KOPT-K1 (cell line): ENCODE measurements around the gene DYRK4.
A peak's percentile ranks its signal among the peaks of the same experiment; 100 is the strongest.

ENCODE experiments used
- H3K27ac ChIP-seq: fragments of 200-600 bp; sonication (generic); 2 replicates; pipeline ENCODE4 v1.5.1; 2016; ENCODE audit warnings: antibody characterized with exemption, mild to moderate bottlenecking, low read depth, low read length; ENCODE audit not compliant: poor library complexity, severe bottlenecking
- H3K36me3 ChIP-seq: fragments of 200-600 bp; sonication (generic); 2 replicates; pipeline ENCODE4 v1.5.1; 2017; ENCODE audit warnings: antibody characterized with exemption, mild to moderate bottlenecking, low read length, moderate library complexity; ENCODE audit not compliant: insufficient read depth
- H3K9me3 ChIP-seq: fragments of 200-600 bp; sonication (generic); 2 replicates; pipeline ENCODE4 v1.5.1; 2017; ENCODE audit warnings: antibody characterized with exemption, low read length, mild to moderate bottlenecking; ENCODE audit not compliant: insufficient read depth, poor library complexity, severe bottlenecking

DYRK4 gene

GRCh38 chr12:4628406-4628805 is 66.4 kb downstream of the DYRK4 start:
- Histone ChIP-seq H3K9me3 (no peaks in the 10 kb centered on the region), H3K36me3 (no peaks in the 10 kb centered on the region), H3K27ac (no peak overlapping the region)

GRCh38 chr12:4630262-4630661 is 68.3 kb downstream of the DYRK4 start:
- Histone ChIP-seq H3K9me3 (no peaks in the 10 kb centered on the region), H3K27ac (no peak overlapping the region)

DNA sequence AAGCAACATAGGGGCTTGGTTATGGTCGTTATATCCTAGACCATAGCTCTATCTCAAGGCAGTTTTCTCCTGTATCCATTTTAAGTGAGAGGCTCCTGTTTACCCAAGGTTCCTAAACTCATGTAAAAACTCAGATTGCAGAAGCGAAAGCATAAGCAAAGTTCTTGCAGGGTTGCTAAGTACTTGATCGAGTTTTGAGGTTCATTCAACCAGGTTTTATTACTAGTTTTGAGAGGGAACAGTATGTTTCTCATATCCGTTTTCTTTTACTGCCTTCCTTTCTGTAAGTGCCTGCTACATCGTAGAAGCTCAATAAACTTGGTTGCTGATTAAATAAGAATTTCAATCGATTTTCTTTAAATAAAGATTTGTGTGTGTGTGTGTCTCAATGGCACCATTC is 81.7 kb downstream of the DYRK4 start:
- no peaks in the 10 kb centered on the region for H3K36me3 ChIP-seq
- no peak overlapping the region for H3K27ac ChIP-seq
- H3K9me3 ChIP-seq, result no peaks in the 10 kb centered on the region

More at GRCh38 chr12:4630262-4630661, 68.3 kb downstream of the DYRK4 start:
- no peaks in the 10 kb centered on the region for H3K36me3 ChIP-seq

DNA sequence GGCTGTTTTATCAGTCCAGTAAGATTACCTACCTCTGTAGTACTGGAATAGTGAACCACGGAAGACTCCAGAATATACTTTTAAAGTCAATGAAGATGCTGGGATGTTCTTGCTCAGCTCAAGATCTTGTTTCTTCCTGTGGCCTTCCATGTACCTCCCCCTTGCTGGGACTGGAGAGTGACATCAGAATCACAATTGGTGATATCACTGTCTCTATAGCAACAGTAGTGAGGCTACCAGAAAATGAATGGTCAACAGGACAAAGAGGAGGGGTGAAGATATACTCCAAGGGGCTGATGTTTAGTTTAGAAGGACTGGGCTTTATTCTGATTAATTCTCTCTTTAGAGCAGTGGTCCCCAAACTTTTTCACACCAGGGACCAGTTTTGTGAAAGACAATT is 83.0 kb downstream of the DYRK4 start:
- no peaks in the 10 kb centered on the region for H3K36me3 ChIP-seq
- no peaks in the 10 kb centered on the region for H3K9me3 ChIP-seq
- H3K27ac ChIP-seq, result no peak overlapping the region

- H3K27ac ChIP-seq, result peak overlapping the region; percentile 85
- no peaks in the 10 kb centered on the region for H3K9me3 ChIP-seq
- no peaks in the 10 kb centered on the region for H3K36me3 ChIP-seq
Measured at GRCh38 chr12:4648104-4648500, 86.1 kb downstream of the DYRK4 start.

- peak within 1 kb of the TSS; percentile 85 for H3K27ac ChIP-seq
- H3K36me3 ChIP-seq, result peaks cover 1% of the 10 kb centered on the region; the same call in 1 of the 2 replicates
- H3K9me3 ChIP-seq, result no peaks in the 10 kb centered on the region
Measured at GRCh38 chr12:4648501-4649357, 86.7 kb downstream of the DYRK4 start, which contains the start of the genes AKAP3 and NDUFA9. Gene AKAP3, minus strand, starts transcription at chr12:4649051. Its CDS starts 10,855 bp downstream, at chr12:4638196. Gene NDUFA9, plus strand, starts transcription at chr12:4649114. Its CDS starts 13 bp downstream, at chr12:4649127.

GRCh38 chr12:4649358-4649661 is 87.3 kb downstream of the DYRK4 start:
- no peaks in the 10 kb centered on the region for H3K9me3 ChIP-seq
- H3K27ac ChIP-seq, result peak overlapping the region; percentile 85
- H3K36me3 ChIP-seq, result peaks cover 7% of the 10 kb centered on the region

GRCh38 chr12:4653257-4653656 is 91.2 kb downstream of the DYRK4 start:
- Histone ChIP-seq H3K27ac (no peak overlapping the region), H3K36me3 (peaks cover 46% of the 10 kb centered on the region)

GRCh38 chr12:4653691-4654090 is 91.7 kb downstream of the DYRK4 start:
- no peak overlapping the region for H3K27ac ChIP-seq
- peaks cover 50% of the 10 kb centered on the region for H3K36me3 ChIP-seq
- H3K9me3 ChIP-seq, result no peaks in the 10 kb centered on the region

More at GRCh38 chr12:4653257-4653656, 91.2 kb downstream of the DYRK4 start:
- no peaks in the 10 kb centered on the region for H3K9me3 ChIP-seq
